ENCODE data around the gene DPH2. TPM values are rescaled to one million over a fixed set of nuclear protein-coding genes. Genes with fewer than 3 reads are reported as not detected.

The DPH2 gene
- total and polyA plus RNA-seq, 12 donors, result 12.0 to 48.0 (median 24.5) TPM

- Histone ChIP-seq H3K9me3 (replicated peaks in 1 of 3) (no peaks in the 10 kb centered on the region), H3K27me3 (no peaks in the 10 kb centered on the region), H3K4me1 (replicated peaks in 1 of 2) (no peaks in the 10 kb centered on the region), H3K27ac (no peak overlapping the region), H3K4me3 (no peak overlapping the region), H3K36me3 (replicated peaks in 1 of 2) (peaks cover 0 to 59% of the 10 kb centered on the region in 2 donors)
- TF ChIP-seq, protein P1, sequence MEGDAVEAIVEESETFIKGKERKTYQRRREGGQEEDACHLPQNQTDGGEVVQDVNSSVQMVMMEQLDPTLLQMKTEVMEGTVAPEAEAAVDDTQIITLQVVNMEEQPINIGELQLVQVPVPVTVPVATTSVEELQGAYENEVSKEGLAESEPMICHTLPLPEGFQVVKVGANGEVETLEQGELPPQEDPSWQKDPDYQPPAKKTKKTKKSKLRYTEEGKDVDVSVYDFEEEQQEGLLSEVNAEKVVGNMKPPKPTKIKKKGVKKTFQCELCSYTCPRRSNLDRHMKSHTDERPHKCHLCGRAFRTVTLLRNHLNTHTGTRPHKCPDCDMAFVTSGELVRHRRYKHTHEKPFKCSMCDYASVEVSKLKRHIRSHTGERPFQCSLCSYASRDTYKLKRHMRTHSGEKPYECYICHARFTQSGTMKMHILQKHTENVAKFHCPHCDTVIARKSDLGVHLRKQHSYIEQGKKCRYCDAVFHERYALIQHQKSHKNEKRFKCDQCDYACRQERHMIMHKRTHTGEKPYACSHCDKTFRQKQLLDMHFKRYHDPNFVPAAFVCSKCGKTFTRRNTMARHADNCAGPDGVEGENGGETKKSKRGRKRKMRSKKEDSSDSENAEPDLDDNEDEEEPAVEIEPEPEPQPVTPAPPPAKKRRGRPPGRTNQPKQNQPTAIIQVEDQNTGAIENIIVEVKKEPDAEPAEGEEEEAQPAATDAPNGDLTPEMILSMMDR (IDR thresholded peaks at IDR 0.05), result no peak
- TF ChIP-seq POLR2A (IDR thresholded peaks at IDR 0.05), result no peak
- intact Hi-C loops (cut with DNase I), result no loop called here
- WGBS, 4 donors, result 87 to 96% (median 93%) methylated on average over 2 of the region's 2 CpGs
- no peak for DNase-seq
These were observed 7.5 kb upstream of the DPH2 start for GRCh38 chr1:43962324-43962723.

DNA sequence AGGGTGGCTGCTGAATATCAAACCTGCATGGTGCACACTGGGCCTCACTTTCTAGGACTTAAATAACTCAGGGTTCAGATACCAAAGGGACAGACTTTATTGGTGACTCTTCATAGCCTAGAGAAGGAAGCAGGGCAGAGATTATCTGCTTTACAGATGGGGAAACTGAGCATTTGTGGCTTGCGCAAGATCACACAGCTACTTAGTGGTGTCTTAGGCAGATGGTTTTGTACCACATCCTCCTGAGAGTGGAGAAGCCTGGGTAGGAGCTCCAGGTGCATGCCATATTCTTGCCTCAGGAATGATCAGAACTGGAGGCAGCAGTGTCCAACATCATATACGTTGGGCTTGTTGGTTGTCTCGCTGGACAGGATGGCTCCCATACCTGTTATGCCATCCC, 6.8 kb upstream of the DPH2 start:
- Histone ChIP-seq H3K27me3 (no peaks in the 10 kb centered on the region), H3K36me3 (replicated peaks in 1 of 2) (peaks cover 0 to 53% of the 10 kb centered on the region in 2 donors), H3K4me3 (no peak overlapping the region), H3K27ac (no peak overlapping the region), H3K4me1 (replicated peaks in 1 of 2) (no peaks in the 10 kb centered on the region), H3K9me3 (replicated peaks in 1 of 3) (no peaks in the 10 kb centered on the region)
- no peak for TF ChIP-seq POLR2A (IDR thresholded peaks at IDR 0.05)
- TF ChIP-seq, protein P1 (IDR thresholded peaks at IDR 0.05), result no peak
- intact Hi-C loops (cut with DNase I), result no loop called here
- 89 to 100% (median 90%) methylated on average over 3 of the region's 3 CpGs for WGBS, 4 donors
- DNase-seq, result no peak

- H3K36me3 ChIP-seq (replicated peaks in 1 of 2), result peaks cover 0 to 44% of the 10 kb centered on the region in 2 donors
- intact Hi-C loops (cut with DNase I), result no loop called here
- no peak for TF ChIP-seq POLR2A (IDR thresholded peaks at IDR 0.05)
- TF ChIP-seq, protein P1 (IDR thresholded peaks at IDR 0.05), result no peak
These were observed 5.9 kb upstream of the DPH2 start for GRCh38 chr1:43963890-43964289.

DNA sequence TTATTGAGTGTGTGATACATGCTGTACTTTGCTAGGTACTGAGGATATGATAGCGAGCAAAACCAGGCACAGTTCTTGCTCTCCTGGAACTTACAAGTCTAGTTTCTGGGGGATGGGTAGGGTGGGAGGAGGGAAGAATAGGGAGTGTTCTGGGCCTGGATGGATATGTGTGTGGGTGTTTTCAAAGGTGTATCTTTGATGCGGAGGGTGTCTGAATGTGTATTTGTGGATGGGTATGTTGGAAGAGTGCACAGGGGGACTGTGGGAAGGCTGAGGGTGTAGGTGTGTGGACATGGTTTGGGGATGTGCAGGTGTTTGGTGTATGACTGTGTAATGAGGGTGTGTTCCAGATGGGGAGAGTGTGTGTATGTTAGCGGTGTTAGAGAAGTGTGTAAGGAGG, 4.5 kb upstream of the DPH2 start:
- Histone ChIP-seq H3K27me3 (no peaks in the 10 kb centered on the region), H3K4me1 (replicated peaks in 1 of 2) (peaks cover 2% of the 10 kb centered on the region in 2 donors), H3K4me3 (no peak overlapping the region), H3K36me3 (replicated peaks in 1 of 2) (peaks cover 0 to 31% of the 10 kb centered on the region in 2 donors), H3K27ac (no peak overlapping the region), H3K9me3 (replicated peaks in 1 of 3) (no peaks in the 10 kb centered on the region)
- WGBS, 4 donors, result 89 to 98% (median 93%) methylated on average over 3 of the region's 3 CpGs
- TF ChIP-seq, protein P1 (IDR thresholded peaks at IDR 0.05), result no peak
- no peak for TF ChIP-seq POLR2A (IDR thresholded peaks at IDR 0.05)
- DNase-seq, result no peak
- intact Hi-C loops (cut with DNase I), result no loop called here

More at GRCh38 chr1:43963890-43964289, 5.9 kb upstream of the DPH2 start:
- no peak overlapping the region for H3K27ac ChIP-seq
- H3K27me3 ChIP-seq, result no peaks in the 10 kb centered on the region
- H3K4me1 ChIP-seq (replicated peaks in 1 of 2), result no peaks in the 10 kb centered on the region
- no peak overlapping the region for H3K4me3 ChIP-seq
- no peaks in the 10 kb centered on the region for H3K9me3 ChIP-seq (replicated peaks in 1 of 3)
- WGBS, 4 donors, result 76 to 88% (median 79%) methylated on average over 4 to 5 of the region's 5 CpGs
- no peak for DNase-seq

Data from adrenal gland (tissue), 12 donors.